Neutrophil (primary cell): Measurements from ENCODE around the gene ZNF655.
A peak's percentile ranks its signal among the peaks of the same experiment; 100 is the strongest.

Experiments
- H3K27ac ChIP-seq: fragments of 200-600 bp; sonication (generic); 2 replicates; pipeline ENCODE4 v1.5.1; 2016; ENCODE audit warnings: mild to moderate bottlenecking, moderate library complexity
- H3K27me3 ChIP-seq: fragments of 200-600 bp; sonication (generic); 2 replicates; pipeline ENCODE4 v1.6.0; 2016; ENCODE audit warnings: mild to moderate bottlenecking
- H3K36me3 ChIP-seq: fragments of 200-600 bp; sonication (generic); 2 replicates; pipeline ENCODE4 v1.5.1; 2017
- H3K4me1 ChIP-seq, 2 experiments: fragments of 200-600 bp in 1 of 2; sonication (generic) in 1 of 2; 1 replicate in 1 of 2; 2 replicates in 1 of 2; pipeline versions ENCODE4 v1.5.1 to v1.6.1; 2013 to 2016; ENCODE audit warnings: low read depth in 1 of 2, low read length in 1 of 2, mild to moderate bottlenecking in 1 of 2, moderate library complexity in 1 of 2; ENCODE audit not compliant: control insufficient read depth in 1 of 2, insufficient read depth in 1 of 2
- H3K4me3 ChIP-seq, 2 experiments: fragments of 200-600 bp in 1 of 2; sonication (generic) in 1 of 2; 1 replicate in 1 of 2; 2 replicates in 1 of 2; pipeline ENCODE4 v1.5.1; 2013 to 2016; ENCODE audit warnings: low read depth in 1 of 2, low read length in 1 of 2, mild to moderate bottlenecking in 1 of 2, moderate library complexity in 1 of 2
- H3K9me3 ChIP-seq: fragments of 200-600 bp; sonication (generic); 2 replicates; pipeline ENCODE4 v1.5.1; 2016
- CTCF ChIP-seq: fragments of 200-600 bp; sonication (generic); IDR thresholded peaks from 2 replicates; pipeline ENCODE4 v1.5.1; 2016; ENCODE audit warnings: antibody characterized with exemption

Gene ZNF655

GRCh38 chr7:99558306-99559174 lies at the start of gene ZNF655:
ZNF655 (plus strand) TSS chr7:99558642; CDS start chr7:99560560, 1,918 bp downstream.
- peak; percentile 5 for TF ChIP-seq CTCF
- Histone ChIP-seq H3K27me3 (no peaks in the 10 kb centered on the region), H3K4me1 (peaks cover 22 to 23% of the 10 kb centered on the region in 2 experiments), H3K27ac (peak within 1 kb of the TSS; percentile 97), H3K4me3 (peak within 1 kb of the TSS; percentile 82 to 95), H3K9me3 (no peaks in the 10 kb centered on the region), H3K36me3 (peaks cover 42% of the 10 kb centered on the region)

- Histone ChIP-seq H3K27me3 (no peaks in the 10 kb centered on the region), H3K27ac (no peak overlapping the region), H3K36me3 (peaks cover 56% of the 10 kb centered on the region), H3K9me3 (no peaks in the 10 kb centered on the region), H3K4me3 (no peak overlapping the region), H3K4me1 (no peaks in the 10 kb centered on the region)
- no peak for TF ChIP-seq CTCF
These were observed 44.4 kb upstream of the ZNF655 start for GRCh38 chr7:99514050-99514449.

- Histone ChIP-seq H3K27me3 (no peaks in the 10 kb centered on the region), H3K4me1 (no peaks in the 10 kb centered on the region), H3K27ac (no peak overlapping the region), H3K4me3 (no peak overlapping the region), H3K9me3 (no peaks in the 10 kb centered on the region), H3K36me3 (peaks cover 47% of the 10 kb centered on the region)
- TF ChIP-seq CTCF: no peak
These were observed 37.0 kb upstream of the ZNF655 start for GRCh38 chr7:99521399-99521798.

GRCh38 chr7:99525713-99526440 lies 32.6 kb upstream of the ZNF655 start:
- no peak overlapping the region for H3K4me3 ChIP-seq
- H3K36me3 ChIP-seq: peaks cover 53% of the 10 kb centered on the region
- no peak overlapping the region for H3K27ac ChIP-seq
- no peaks in the 10 kb centered on the region for H3K4me1 ChIP-seq
- peaks cover 9% of the 10 kb centered on the region for H3K9me3 ChIP-seq
- TF ChIP-seq CTCF: no peak
- no peaks in the 10 kb centered on the region for H3K27me3 ChIP-seq

GRCh38 chr7:99531354-99531765 lies 27.1 kb upstream of the ZNF655 start:
- TF ChIP-seq CTCF: no peak
- Histone ChIP-seq H3K4me1 (no peaks in the 10 kb centered on the region), H3K4me3 (no peak overlapping the region), H3K27ac (no peak overlapping the region), H3K9me3 (peaks cover 32% of the 10 kb centered on the region), H3K27me3 (no peaks in the 10 kb centered on the region), H3K36me3 (peaks cover 28% of the 10 kb centered on the region)
